H9 (cell line): Measurements from ENCODE around the gene DRD4. TPM values are rescaled to one million over a fixed set of nuclear protein-coding genes. Genes with fewer than 3 reads are reported as not detected.

Experiments
- DNase-seq: peaks from one replicate; pipeline ENCODE4 v3.0.0-alpha.2; 2017
- H2AFZ ChIP-seq: one replicate; pipeline ENCODE4 v1.6.1; 2013; ENCODE audit warnings: mild to moderate bottlenecking, low read length, control low read depth, moderate library complexity
- H2AK5ac ChIP-seq: 2 replicates; pipeline ENCODE4 v1.6.1; 2013; ENCODE audit warnings: low read length, control low read depth, mixed read lengths; ENCODE audit not compliant: insufficient read length
- H2BK120ac ChIP-seq: one replicate; pipeline ENCODE4 v1.6.1; 2013; ENCODE audit warnings: low read depth, mild to moderate bottlenecking, low read length, control low read depth, inconsistent platforms; ENCODE audit not compliant: poor library complexity, severe bottlenecking
- H2BK12ac ChIP-seq: 2 replicates; pipeline ENCODE4 v1.6.1; 2013; ENCODE audit warnings: low read length, control low read depth, mixed read lengths, low read depth; ENCODE audit not compliant: insufficient read length
- H2BK15ac ChIP-seq: 2 replicates; pipeline ENCODE4 v1.6.1; 2013; ENCODE audit warnings: low read depth, low read length, control low read depth
- H2BK20ac ChIP-seq: one replicate; pipeline ENCODE4 v1.6.1; 2013; ENCODE audit warnings: low read depth, mild to moderate bottlenecking, low read length, control low read depth, inconsistent platforms; ENCODE audit not compliant: poor library complexity, severe bottlenecking
- H2BK5ac ChIP-seq: 2 replicates; pipeline ENCODE4 v1.6.1; 2013; ENCODE audit warnings: low read length, control low read depth, mixed read lengths; ENCODE audit not compliant: insufficient read length
- H3K14ac ChIP-seq: 2 replicates; pipeline ENCODE4 v1.6.1; 2013; ENCODE audit warnings: low read length, control low read depth; ENCODE audit not compliant: insufficient read depth
- H3K18ac ChIP-seq: 2 replicates; pipeline ENCODE4 v1.6.1; 2013; ENCODE audit warnings: low read depth, mild to moderate bottlenecking, mixed read lengths, low read length, control low read depth; ENCODE audit not compliant: insufficient read length
- H3K23ac ChIP-seq: 2 replicates; pipeline ENCODE4 v1.6.1; 2013; ENCODE audit warnings: low read length, control low read depth, mixed read lengths, low read depth; ENCODE audit not compliant: insufficient read length
- H3K23me2 ChIP-seq: 2 replicates; pipeline ENCODE4 v1.6.1; 2013; ENCODE audit warnings: low read depth, mild to moderate bottlenecking, mixed read lengths, low read length, control low read depth; ENCODE audit not compliant: insufficient read length, poor library complexity, severe bottlenecking
- H3K27ac ChIP-seq: 2 replicates; pipeline ENCODE4 v1.5.1; 2013; ENCODE audit warnings: low read length, control low read depth, mixed read lengths, low read depth; ENCODE audit not compliant: insufficient read length
- H3K27me3 ChIP-seq: 2 replicates; pipeline ENCODE4 v1.6.1; 2013; ENCODE audit warnings: low read length, control low read depth, inconsistent platforms; ENCODE audit not compliant: insufficient read depth
- H3K4ac ChIP-seq: 2 replicates; pipeline ENCODE4 v1.6.1; 2013; ENCODE audit warnings: low read depth, mild to moderate bottlenecking, control low read depth, inconsistent platforms, low read length, moderate library complexity
- H3K4me1 ChIP-seq: 2 replicates; pipeline ENCODE4 v1.6.1; 2013; ENCODE audit warnings: low read length, control low read depth, inconsistent platforms; ENCODE audit not compliant: insufficient read depth
- H3K4me2 ChIP-seq: 2 replicates; pipeline ENCODE4 v1.6.1; 2013; ENCODE audit warnings: low read length, control low read depth, mixed read lengths; ENCODE audit not compliant: insufficient read length, insufficient read depth
- H3K56ac ChIP-seq: 2 replicates; pipeline ENCODE4 v1.6.1; 2013; ENCODE audit warnings: low read depth, mild to moderate bottlenecking, mixed read lengths, low read length, control low read depth; ENCODE audit not compliant: insufficient read length
- H3K79me1 ChIP-seq: 2 replicates; pipeline ENCODE4 v1.6.1; 2013; ENCODE audit warnings: low read depth, mild to moderate bottlenecking, moderate library complexity, low read length, control low read depth, inconsistent platforms; ENCODE audit not compliant: insufficient read depth, poor library complexity, severe bottlenecking
- H3K79me2 ChIP-seq: 2 replicates; pipeline ENCODE4 v1.6.1; 2013; ENCODE audit warnings: low read length, control low read depth, inconsistent platforms; ENCODE audit not compliant: insufficient read depth
- H3K9ac ChIP-seq: 2 replicates; pipeline ENCODE4 v1.6.1; 2013; ENCODE audit warnings: low read length, control low read depth, mixed read lengths; ENCODE audit not compliant: insufficient read length; ENCODE audit errors: extremely low read depth
- H3K9me3 ChIP-seq: one replicate; pipeline ENCODE4 v1.6.1; 2013; ENCODE audit warnings: low read depth, low read length, inconsistent platforms; ENCODE audit not compliant: control insufficient read depth
- H3T11ph ChIP-seq: one replicate; pipeline ENCODE4 v1.6.1; 2013; ENCODE audit warnings: mild to moderate bottlenecking, low read length, control low read depth, inconsistent platforms
- H4K20me1 ChIP-seq: one replicate; pipeline ENCODE4 v1.6.1; 2013; ENCODE audit not compliant: control insufficient read depth, insufficient read length, insufficient read depth
- H4K5ac ChIP-seq: 2 replicates; pipeline ENCODE4 v1.6.1; 2013; ENCODE audit warnings: low read depth, mild to moderate bottlenecking, mixed read lengths, low read length, control low read depth; ENCODE audit not compliant: insufficient read length
- H4K8ac ChIP-seq: replicated peaks from 2 replicates; pipeline ENCODE4 v1.6.1; 2013; ENCODE audit warnings: low read length, control low read depth, mixed read lengths, low read depth; ENCODE audit not compliant: insufficient read length
- H4K91ac ChIP-seq: 2 replicates; pipeline ENCODE4 v1.6.1; 2013; ENCODE audit warnings: low read depth, mild to moderate bottlenecking, moderate library complexity, mixed read lengths, low read length, control low read depth; ENCODE audit not compliant: insufficient read length
- H3K27ac Mint-ChIP-seq, 3 experiments: 2 replicates in 2 of 3; 3 replicates in 1 of 3; pipeline ENCODE4 v1.8.0; 2020 to 2021; ENCODE audit warnings: mixed read lengths in 3 of 3, mild to moderate bottlenecking in 1 of 3, moderate library complexity in 1 of 3
- H3K27me3 Mint-ChIP-seq: 2 replicates; pipeline ENCODE4 v1.8.0; 2021; ENCODE audit warnings: low read depth, mild to moderate bottlenecking, moderate library complexity, mixed read lengths
- H3K36me3 Mint-ChIP-seq, 3 experiments: 2 replicates in 2 of 3; 3 replicates in 1 of 3; pipeline ENCODE4 v1.8.0; 2020 to 2021; ENCODE audit warnings: low read depth in 3 of 3, mixed read lengths in 3 of 3; ENCODE audit not compliant: insufficient read depth in 1 of 3
- H3K4me1 Mint-ChIP-seq, 2 experiments: 2 replicates each; pipeline ENCODE4 v1.8.0; 2020; ENCODE audit warnings: mixed read lengths in 2 of 2
- H3K4me3 Mint-ChIP-seq, 2 experiments: 2 replicates in 1 of 2; 3 replicates in 1 of 2; pipeline ENCODE4 v1.8.0; 2020 to 2021; ENCODE audit warnings: mild to moderate bottlenecking in 2 of 2, mixed read lengths in 2 of 2, moderate library complexity in 1 of 2
- H3K9me3 Mint-ChIP-seq, 2 experiments: 2 replicates in 1 of 2; 3 replicates in 1 of 2; pipeline ENCODE4 v1.8.0; 2020; ENCODE audit warnings: mild to moderate bottlenecking in 2 of 2, mixed read lengths in 2 of 2, moderate library complexity in 1 of 2
- CTCF ChIP-seq: fragments of 200-600 bp; sonication (generic); conservative IDR thresholded peaks from 3 replicates; pipeline ENCODE4 v1.8.0; 2021; ENCODE audit warnings: antibody characterized with exemption, mild to moderate bottlenecking
- WGBS: extraction: QIAGEN DNeasy Blood & Tissue Kit; methylation state at CpG from one replicate; pipeline ENCODE4 v1.1.7; 2013; ENCODE audit warnings: missing lambda C conversion rate, low lambda C conversion rate, mixed read lengths; ENCODE audit not compliant: insufficient read length; ENCODE audit errors: extremely low coverage; 5-methylcytosine and 5-hydroxymethylcytosine counted together
- total RNA-seq: library from RNA; stranded (reverse); gene quantifications from 2 replicates; pipeline ENCODE4 v1.2.1, GENCODE V29; 2021

The DRD4 gene
- total RNA-seq, 1 experiment from 2014 or later: 6.8 TPM

DNA sequence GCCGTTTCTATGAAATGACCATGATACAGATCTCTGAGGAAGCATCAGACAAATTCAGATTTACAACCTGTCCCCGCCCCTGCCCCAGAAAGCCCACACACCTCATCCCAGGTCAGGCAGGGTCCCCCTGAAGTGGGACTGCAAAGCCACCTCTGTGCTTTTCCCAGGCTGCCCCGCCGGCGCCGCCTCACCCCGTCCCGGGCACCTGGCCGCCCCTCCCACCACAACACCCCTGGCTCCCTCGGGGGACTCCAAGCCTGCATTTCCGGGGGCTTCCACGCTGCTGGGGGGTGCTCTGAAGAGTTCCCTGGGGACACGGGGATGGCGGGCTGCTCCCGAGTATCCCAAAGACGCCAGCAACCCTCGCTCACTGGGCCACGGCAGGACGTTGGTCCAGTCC, 23.2 kb downstream of the DRD4 start:
- no peak overlapping the region for H3K14ac ChIP-seq
- H3K23ac ChIP-seq: no peak overlapping the region
- no peak overlapping the region for H3K9ac ChIP-seq
- H3K36me3 Mint-ChIP-seq: peaks cover 6 to 47% (median 28%) of the 10 kb centered on the region in 3 experiments; a peak in 6 of 7 replicates
- no peak overlapping the region for H3K4me3 Mint-ChIP-seq
- no peaks in the 10 kb centered on the region for H3K4me1 ChIP-seq
- H3K9me3 Mint-ChIP-seq: no peaks in the 10 kb centered on the region
- H3K27ac ChIP-seq: no peak overlapping the region
- no peaks in the 10 kb centered on the region for H4K20me1 ChIP-seq
- no peaks in the 10 kb centered on the region for H3K9me3 ChIP-seq
- H3K4me1 Mint-ChIP-seq: 0 out of 4 replicates have a peak, but pooled peaks cover 0 to 3% of the 10 kb centered on the region in 2 experiments
- H3K27ac Mint-ChIP-seq: peak overlapping the region in 1 of 3 experiments; percentile 30; a peak in 1 of 7 replicates
- no CpG with 5 or more reads among the region's 19 CpGs for WGBS
- no peaks in the 10 kb centered on the region for H3K27me3 Mint-ChIP-seq
- no peak overlapping the region for H2BK20ac ChIP-seq
- no peak overlapping the region for H3K4ac ChIP-seq
- H4K8ac ChIP-seq: no peak overlapping the region
- H2AK5ac ChIP-seq: no peak overlapping the region
- no peak overlapping the region for H3K56ac ChIP-seq
- DNase-seq: no peak
- no peaks in the 10 kb centered on the region for H3K27me3 ChIP-seq
- H2AFZ ChIP-seq: no peak overlapping the region
- no peaks in the 10 kb centered on the region for H3K79me1 ChIP-seq
- H2BK15ac ChIP-seq: no peak overlapping the region
- no peak overlapping the region for H2BK5ac ChIP-seq
- H2BK120ac ChIP-seq: no peak overlapping the region
- no peak overlapping the region for H3T11ph ChIP-seq
- H3K79me2 ChIP-seq: no peaks in the 10 kb centered on the region
- no peak overlapping the region for H3K4me2 ChIP-seq
- no peak overlapping the region for H2BK12ac ChIP-seq
- H3K23me2 ChIP-seq: no peaks in the 10 kb centered on the region
- no peak overlapping the region for H3K18ac ChIP-seq
- H4K91ac ChIP-seq: no peak overlapping the region
- no peak overlapping the region for H4K5ac ChIP-seq
- no peak for TF ChIP-seq CTCF
